HG02571 (cell line): ENCODE data around the gene CCDC91.
"Not testable (repeated sequence)": the region's sequence is repeated elsewhere in the genome, so short reads cannot be mapped to it uniquely, and the experiment has no call there.

Experiments
- ATAC-seq: cut with Tn5 transposase; IDR thresholded peaks from one replicate; pipeline ENCODE4 v1.9.1; 2021; ENCODE audit warnings: mild to moderate bottlenecking, moderate library complexity; ENCODE audit not compliant: unreplicated experiment

CCDC91 gene

GRCh38 chr12:28443337-28443736, 253.1 kb downstream of the CCDC91 start:
- ATAC-seq, result no peak

GRCh38 chr12:28446031-28446430, 255.8 kb downstream of the CCDC91 start:
- ATAC-seq, result no peak

- ATAC-seq, result no peak
These were observed 263.4 kb downstream of the CCDC91 start for GRCh38 chr12:28453686-28454085.

- no peak for ATAC-seq
These were observed 266.9 kb downstream of the CCDC91 start for GRCh38 chr12:28456934-28457710.

- ATAC-seq, result no peak
These were observed 267.5 kb downstream of the CCDC91 start for GRCh38 chr12:28457785-28458184.

GRCh38 chr12:28459481-28459880, 269.2 kb downstream of the CCDC91 start:
- ATAC-seq, result no peak

- no peak for ATAC-seq
These were observed 270.3 kb downstream of the CCDC91 start for GRCh38 chr12:28460420-28461130.

GRCh38 chr12:28463396-28463795, 273.1 kb downstream of the CCDC91 start:
- no peak for ATAC-seq

- not testable (repeated sequence) for ATAC-seq
These were observed 281.5 kb downstream of the CCDC91 start for GRCh38 chr12:28471762-28472161.

GRCh38 chr12:28476206-28476605, 285.9 kb downstream of the CCDC91 start:
- not testable (repeated sequence) for ATAC-seq

GRCh38 chr12:28479097-28479496, 288.8 kb downstream of the CCDC91 start:
- ATAC-seq, result not testable (repeated sequence)

GRCh38 chr12:28479683-28480082, 289.4 kb downstream of the CCDC91 start:
- no peak for ATAC-seq

- no peak for ATAC-seq
These were observed 293.9 kb downstream of the CCDC91 start for GRCh38 chr12:28484156-28484555.

GRCh38 chr12:28486521-28486920, 296.3 kb downstream of the CCDC91 start:
- ATAC-seq, result no peak

- no peak for ATAC-seq
These were observed 299.0 kb downstream of the CCDC91 start for GRCh38 chr12:28489246-28489645.

- peak; percentile 81 for ATAC-seq
These were observed 307.7 kb downstream of the CCDC91 start for GRCh38 chr12:28497889-28498411.

- ATAC-seq, result no peak
These were observed 308.6 kb downstream of the CCDC91 start for GRCh38 chr12:28498850-28499249.

GRCh38 chr12:28500373-28501024, 310.2 kb downstream of the CCDC91 start:
- ATAC-seq, result no peak

- ATAC-seq, result no peak
These were observed 316.0 kb downstream of the CCDC91 start for GRCh38 chr12:28506271-28506670.

GRCh38 chr12:28507033-28507432, 316.8 kb downstream of the CCDC91 start:
- no peak for ATAC-seq

- ATAC-seq, result no peak
These were observed 317.6 kb downstream of the CCDC91 start for GRCh38 chr12:28507867-28508266.
